SK-N-SH (cell line): ENCODE results near the gene PXDN. TPM values are rescaled to one million over a fixed set of nuclear protein-coding genes. Genes with fewer than 3 reads are reported as not detected.

Experiments used
- CTCF ChIA-PET: fragments of 300-600, 350-600 bp; formaldehyde crosslinking; extraction: SDS; loops from one replicate; lab custom pipeline; 2021; lab: Yijun Ruan, JAX
- POLR2A ChIA-PET: fragments of 350-600 bp; sonication (Branson Sonifier 250); formaldehyde crosslinking; extraction: SDS; loops from one replicate; lab custom pipeline; 2020; ENCODE audit warnings: antibody characterized with exemption, inconsistent platforms; lab: Yijun Ruan, JAX
- DNase-seq: peaks from one replicate; pipeline ENCODE4 v3.0.0; 2012
- H2AFZ ChIP-seq: fragments of 200-600 bp; sonication (generic); 2 replicates; pipeline ENCODE4 v1.8.1; 2016; ENCODE audit warnings: antibody characterized with exemption, mild to moderate bottlenecking, low read depth
- H3F3A ChIP-seq: fragments of 200-600 bp; sonication (generic); replicated peaks from 2 replicates; pipeline ENCODE3; 2016; ENCODE audit warnings: antibody characterized with exemption, mild to moderate bottlenecking; ENCODE audit not compliant: insufficient read depth
- H3K27ac ChIP-seq, 2 experiments: fragments of 200-500 bp in 1 of 2; fragments of 200-600 bp in 1 of 2; sonication (Bioruptor generic) in 1 of 2; sonication (generic), shearing (Covaris generic) in 1 of 2; 2 replicates each; pipeline versions ENCODE4 v1.5.1 to v1.6.1; 2014 to 2016; ENCODE audit warnings: low read depth in 2 of 2, inconsistent platforms in 1 of 2, low read length in 1 of 2, mild to moderate bottlenecking in 1 of 2, mixed read lengths in 1 of 2
- H3K27me3 ChIP-seq: fragments of 200-600 bp; sonication (generic), shearing (Covaris generic); 2 replicates; pipeline ENCODE4 v1.6.1; 2016; ENCODE audit warnings: mixed run types; ENCODE audit not compliant: insufficient read depth
- H3K36me3 ChIP-seq, 2 experiments: fragments of 200-500 bp in 1 of 2; fragments of 200-600 bp in 1 of 2; sonication (Bioruptor generic) in 1 of 2; sonication (generic) in 1 of 2; replicated peaks in 1 of 2; 2 replicates each; pipeline versions ENCODE3 to v1.5.1; 2014 to 2016; ENCODE audit warnings: low read length in 1 of 2, mild to moderate bottlenecking in 1 of 2; ENCODE audit not compliant: insufficient read depth in 2 of 2, control insufficient read depth in 1 of 2
- H3K4me1 ChIP-seq, 2 experiments: fragments of 200-500 bp in 1 of 2; fragments of 200-600 bp in 1 of 2; sonication (Bioruptor generic) in 1 of 2; sonication (generic), shearing (Covaris generic) in 1 of 2; 2 replicates each; pipeline versions ENCODE4 v1.5.1 to v1.6.1; 2014 to 2016; ENCODE audit warnings: low read depth in 1 of 2, low read length in 1 of 2, mixed run types in 1 of 2; ENCODE audit not compliant: insufficient read depth in 2 of 2, control insufficient read depth in 1 of 2
- H3K4me2 ChIP-seq: fragments of 200-600 bp; sonication (generic), shearing (Covaris generic); 2 replicates; pipeline ENCODE4 v1.6.1; 2017; ENCODE audit warnings: mixed run types
- H3K4me3 ChIP-seq, 2 experiments: fragments of 200-500 bp in 1 of 2; fragments of 200-600 bp in 1 of 2; sonication (Bioruptor generic) in 1 of 2; sonication (generic), shearing (Covaris generic) in 1 of 2; 2 replicates each; pipeline versions ENCODE4 v1.5.1 to v1.8.1; 2014 to 2016; ENCODE audit warnings: low read depth in 2 of 2, inconsistent platforms in 1 of 2, low read length in 1 of 2, mild to moderate bottlenecking in 1 of 2, mixed read lengths in 1 of 2, moderate library complexity in 1 of 2
- H3K79me2 ChIP-seq: fragments of 200-600 bp; sonication (generic); 2 replicates; pipeline ENCODE4 v1.8.1; 2017; ENCODE audit warnings: mild to moderate bottlenecking; ENCODE audit not compliant: insufficient read depth
- H3K9ac ChIP-seq: fragments of 200-600 bp; sonication (generic); 2 replicates; pipeline ENCODE4 v1.6.1; 2017; ENCODE audit warnings: mixed run types
- H3K9me2 ChIP-seq: fragments of 200-600 bp; sonication (generic); 2 replicates; pipeline ENCODE4 v1.6.1; 2017; ENCODE audit warnings: mixed run types
- H3K9me3 ChIP-seq: fragments of 200-600 bp; sonication (generic); 2 replicates; pipeline ENCODE4 v1.6.1; 2017; ENCODE audit warnings: mixed run types, mild to moderate bottlenecking, moderate library complexity
- H4K20me1 ChIP-seq: fragments of 200-600 bp; sonication (generic); 2 replicates; pipeline ENCODE4 v1.6.1; 2017; ENCODE audit warnings: mild to moderate bottlenecking, mixed run types; ENCODE audit not compliant: insufficient read depth
- CHD2 ChIP-seq: fragments of 150-350 bp; IDR thresholded peaks from 2 replicates; pipeline ENCODE4 v1.6.1; 2018; ENCODE audit warnings: low read length; ENCODE audit not compliant: partially characterized antibody
- CTCF ChIP-seq: fragments of 200-600 bp; sonication (generic); IDR thresholded peaks from 2 replicates; pipeline ENCODE4 v1.6.1; 2017; ENCODE audit warnings: antibody characterized with exemption, mild to moderate bottlenecking, moderate library complexity
- ELF1 ChIP-seq: IDR thresholded peaks from 2 replicates; pipeline ENCODE4 v1.4.0; 2012
- FOSL2 ChIP-seq: IDR thresholded peaks from 2 replicates; pipeline ENCODE4 v1.4.0; 2012; ENCODE audit warnings: low read depth, mild to moderate bottlenecking, moderate library complexity, borderline replicate concordance
- FOXJ3 ChIP-seq: sonication (generic); formaldehyde crosslinking; IDR thresholded peaks from 2 replicates; pipeline ENCODE4 v1.5.1; 2020; ENCODE audit warnings: mild to moderate bottlenecking, missing genetic modification reagents
- GABPA ChIP-seq: IDR thresholded peaks from 2 replicates; pipeline ENCODE4 v1.4.0; 2012; ENCODE audit warnings: low read depth, mild to moderate bottlenecking
- GATA2 ChIP-seq: sonication (generic); formaldehyde crosslinking; IDR thresholded peaks from 2 replicates; pipeline ENCODE4 v1.5.0; 2020; ENCODE audit warnings: mild to moderate bottlenecking, missing genetic modification reagents
- MEF2A ChIP-seq: IDR thresholded peaks from 2 replicates; pipeline ENCODE4 v1.4.0; 2012; ENCODE audit warnings: low read depth, borderline replicate concordance
- MXI1 ChIP-seq: IDR thresholded peaks from 2 replicates; pipeline ENCODE4 v1.6.1; 2012; ENCODE audit warnings: mild to moderate bottlenecking, low read depth, low read length, improper control_type of control experiment
- PBX3 ChIP-seq: IDR thresholded peaks from 2 replicates; pipeline ENCODE4; 2012
- RAD21 ChIP-seq: IDR thresholded peaks from 2 replicates; pipeline ENCODE4 v1.6.1; 2012; ENCODE audit warnings: mild to moderate bottlenecking, low read length
- SIN3A ChIP-seq: IDR thresholded peaks from 2 replicates; pipeline ENCODE4 v1.6.1; 2012; ENCODE audit warnings: low read depth, mild to moderate bottlenecking, low read length, moderate library complexity, borderline replicate concordance
- SMC3 ChIP-seq: IDR thresholded peaks from 2 replicates; pipeline ENCODE4 v1.6.1; 2012; ENCODE audit warnings: low read depth, low read length, improper control_type of control experiment
- TEAD4 ChIP-seq: IDR thresholded peaks from 2 replicates; pipeline ENCODE4 v1.4.0; 2012; ENCODE audit warnings: mild to moderate bottlenecking, borderline replicate concordance; ENCODE audit not compliant: insufficient read depth
- USF1 ChIP-seq: IDR thresholded peaks from 2 replicates; pipeline ENCODE4 v1.4.0; 2012; ENCODE audit warnings: low read depth, borderline replicate concordance
- USF2 ChIP-seq: fragments of 150-350 bp; IDR thresholded peaks from 2 replicates; pipeline ENCODE4 v1.6.1; 2017; ENCODE audit warnings: antibody characterized with exemption, low read length, low read depth, borderline replicate concordance
- YY1 ChIP-seq: IDR thresholded peaks from 2 replicates; pipeline ENCODE4 v1.4.0; 2012; ENCODE audit warnings: low read depth, mild to moderate bottlenecking
- WGBS: methylation state at CpG from one replicate; pipeline ENCODE4 v1.1.6; 2017; ENCODE audit warnings: low lambda C conversion rate; 5-methylcytosine and 5-hydroxymethylcytosine counted together
- polyA plus RNA-seq, 3 experiments: library from polyadenylated mRNA; depleted of rRNA; stranded (reverse); fragments of >200 nt; gene quantifications; 2 replicates each; pipeline ENCODE4 v1.2.3, GENCODE V29; 2012

The PXDN gene
- polyA plus RNA-seq, 1 of the 3 experiments (the other 2 are of a cell fraction): 146 TPM

- TF ChIP-seq MXI1: no peak
- TF ChIP-seq SMC3: no peak
- TF ChIP-seq GATA2 (CRISPR knock-in tag): no peak
- no peak for TF ChIP-seq USF2
- no peak for TF ChIP-seq GABPA
- no peak for TF ChIP-seq SIN3A
Measured at GRCh38 chr2:1791685-1792435, 47.5 kb upstream of the PXDN start (continued).

GRCh38 chr2:1791006-1791605 lies 46.8 kb upstream of the PXDN start:
- Histone ChIP-seq H2AFZ (no peak overlapping the region), H3K9me2 (no peaks in the 10 kb centered on the region), H3K4me2 (no peak overlapping the region), H4K20me1 (no peaks in the 10 kb centered on the region), H3K36me3 (no peaks in the 10 kb centered on the region), H3K4me1 (peaks cover 0 to 7% of the 10 kb centered on the region in 2 experiments; a peak in 1 of 4 replicates), H3K27ac (no peak overlapping the region), H3K9ac (no peak overlapping the region), H3K27me3 (no peaks in the 10 kb centered on the region), H3K9me3 (no peaks in the 10 kb centered on the region), H3K79me2 (no peaks in the 10 kb centered on the region), H3K4me3 (no peak overlapping the region), H3F3A (no peaks in the 10 kb centered on the region)
- no peak for TF ChIP-seq RAD21
- no peak for TF ChIP-seq ELF1
- no peak for TF ChIP-seq USF2
- no peak for TF ChIP-seq FOSL2
- no peak for TF ChIP-seq SIN3A
- no peak for TF ChIP-seq PBX3
- no peak for TF ChIP-seq GABPA
- TF ChIP-seq YY1: no peak
- no peak for TF ChIP-seq TEAD4
- TF ChIP-seq MEF2A: no peak
- no peak for TF ChIP-seq MXI1
- TF ChIP-seq CTCF: no peak
- TF ChIP-seq FOXJ3: no peak
- TF ChIP-seq USF1: no peak
- no peak for TF ChIP-seq CHD2
- 61% methylated on average over 6 of the region's 6 CpGs for WGBS
- ChIA-PET POLR2A (interaction anchor here (0.6 kb wide), 1 partner anchor 8 kb away, joined by 3 read pairs; no protein-coding TSS in a partner anchor), CTCF (interaction anchor here (0.7 to 1.7 kb wide), 6 partner anchors 13 to 241 kb away, joined by 3 to 8 read pairs (median 4); no protein-coding TSS in a partner anchor)
- DNase-seq: no peak
